ENCODE results near the gene MACF1. TPM values are rescaled to one million over a fixed set of nuclear protein-coding genes. Genes with fewer than 3 reads are reported as not detected.
A peak's percentile ranks its signal among the peaks of the same experiment; 100 is the strongest.

MACF1 gene
- total and polyA plus RNA-seq, 2 of the 13 experiments (the other 11 are each of a cell fraction or from before 2014, with no cell fraction given): 36.7 to 65.4 TPM

GRCh38 chr1:39491146-39491921 is 286.8 kb downstream of the MACF1 start, which contains the start of gene BMP8A (continued):
- TF ChIP-seq TAF1 (CRISPR knock-in tag; IDR thresholded peaks at IDR 0.05) (peak; percentile 29; the same call in 1 of the 2 replicates), ZNF17 (CRISPR knock-in tag; IDR thresholded peaks at IDR 0.05) (no peak), ESRRA (CRISPR knock-in tag; IDR thresholded peaks at IDR 0.05; ENCODE audit: low read depth) (0 out of 2 replicates have a peak, but pooled peaks have one; percentile 16), ZNF530 (CRISPR knock-in tag; IDR thresholded peaks at IDR 0.05; ENCODE audit: low read depth) (no peak), CTCF (CRISPR knock-in tag; IDR thresholded peaks at IDR 0.05) (0 out of 2 replicates have a peak, but pooled peaks have one; percentile 21), AGO2 (optimal IDR thresholded peaks at IDR 0.05; ENCODE audit: low read depth, low read length) (no peak), ZBTB42 (CRISPR knock-in tag; IDR thresholded peaks at IDR 0.05) (no peak), TARDBP (CRISPR knock-in tag; IDR thresholded peaks at IDR 0.05) (no peak), HINFP (CRISPR knock-in tag; IDR thresholded peaks at IDR 0.05; ENCODE audit: low read depth) (peak; percentile 76; the same call in 1 of the 2 replicates), ZNF441 (CRISPR knock-in tag; IDR thresholded peaks at IDR 0.05; ENCODE audit: borderline replicate concordance) (no peak), AHR (CRISPR knock-in tag; IDR thresholded peaks at IDR 0.05) (no peak), ZNF569 (CRISPR knock-in tag; IDR thresholded peaks at IDR 0.05; ENCODE audit: borderline replicate concordance) (no peak), MBD4 (IDR thresholded peaks at IDR 0.05; ENCODE audit: borderline replicate concordance, low read length) (no peak), MAX (IDR thresholded peaks at IDR 0.05) (peak; percentile 58; the same call in 1 of the 2 replicates), SP5 (CRISPR knock-in tag; IDR thresholded peaks at IDR 0.05; ENCODE audit: borderline replicate concordance, low read depth) (no peak), HDAC6 (IDR thresholded peaks at IDR 0.05; ENCODE audit: low read depth, low read length) (no peak), BCLAF1 (IDR thresholded peaks at IDR 0.05) (no peak), ZIK1 (CRISPR knock-in tag; IDR thresholded peaks at IDR 0.05; ENCODE audit: borderline replicate concordance, low read depth) (0 out of 2 replicates have a peak, but pooled peaks have one; percentile 69), XRCC5 (optimal IDR thresholded peaks at IDR 0.05; ENCODE audit: low read length) (no peak), MED8 (CRISPR knock-in tag; IDR thresholded peaks at IDR 0.05; ENCODE audit: insufficient replicate concordance) (no peak), DR1 (CRISPR knock-in tag; IDR thresholded peaks at IDR 0.05) (no peak), MAFF (IDR thresholded peaks at IDR 0.05; ENCODE audit: low read depth, low read length) (no peak), ATF1 (CRISPR knock-in tag; IDR thresholded peaks at IDR 0.05) (no peak)

Measured in HepG2 (cell line).